SU-DHL-6 (cell line): ENCODE measurements around the gene PYGB.

Experiments used
- CTCF ChIP-seq: fragments of 200-600 bp; sonication (generic); IDR thresholded peaks from one replicate; pipeline ENCODE4 v1.5.1; 2017; ENCODE audit warnings: antibody characterized with exemption, mild to moderate bottlenecking, low read length, moderate library complexity; ENCODE audit not compliant: insufficient read depth, poor library complexity, severe bottlenecking
- EZH2phosphoT487 ChIP-seq: fragments of 200-600 bp; sonication (generic), shearing (Covaris generic); conservative IDR thresholded peaks from 2 replicates; pipeline ENCODE4 v1.6.1; 2018; ENCODE audit warnings: mild to moderate bottlenecking, antibody characterized with exemption, low read length, moderate library complexity, mixed read lengths

GRCh38 chr20:25301357-25301920 lies 53.6 kb downstream of the PYGB start:
- no peak for TF ChIP-seq CTCF
- TF ChIP-seq EZH2phosphoT487: no peak
